ENCODE measurements around the gene GALNS. TPM values are rescaled to one million over a fixed set of nuclear protein-coding genes. Genes with fewer than 3 reads are reported as not detected.
"Not testable (repeated sequence)": the region's sequence is repeated elsewhere in the genome, so short reads cannot be mapped to it uniquely, and the experiment has no call there.

GALNS gene
- total RNA-seq, 2 donors from 2014 or later: 24.8 to 38.7 TPM

GRCh38 chr16:88826070-88826840 is 30.5 kb downstream of the GALNS start:
- no peak overlapping the region for H3K27ac ChIP-seq
- DNase-seq (ENCODE audit: low spot score) (no peak), ATAC-seq (ENCODE audit: insufficient number of reproducible peaks, low FRiP score, low read depth) (no peak)
- H3K4me3 ChIP-seq: no peak overlapping the region
- no peaks in the 10 kb centered on the region for H3K27me3 ChIP-seq (replicated peaks; ENCODE audit: insufficient read depth)
- H3K36me3 ChIP-seq: peaks cover 27% of the 10 kb centered on the region
- no peak for TF ChIP-seq CTCF (IDR thresholded peaks at IDR 0.05)
- H3K9me3 ChIP-seq: no peaks in the 10 kb centered on the region
- H3K4me1 ChIP-seq (ENCODE audit: control insufficient read depth in 1 of 2, low read depth in 2 of 2): no peaks in the 10 kb centered on the region

GRCh38 chr16:88825146-88825545 is 31.6 kb downstream of the GALNS start:
- H3K36me3 ChIP-seq: peaks cover 28% of the 10 kb centered on the region
- no peak for ATAC-seq (ENCODE audit: insufficient number of reproducible peaks, low FRiP score, low read depth)
- H3K9me3 ChIP-seq: no peaks in the 10 kb centered on the region
- H3K4me1 ChIP-seq (ENCODE audit: control insufficient read depth in 1 of 2, low read depth in 2 of 2): no peaks in the 10 kb centered on the region
- no peak overlapping the region for H3K4me3 ChIP-seq
- no peak for TF ChIP-seq CTCF (IDR thresholded peaks at IDR 0.05)
- DNase-seq (ENCODE audit: low spot score): no peak
- H3K27me3 ChIP-seq (replicated peaks; ENCODE audit: insufficient read depth): no peaks in the 10 kb centered on the region
- H3K27ac ChIP-seq: no peak overlapping the region

- Histone ChIP-seq H3K9me3 (no peaks in the 10 kb centered on the region), H3K4me1 (ENCODE audit: control insufficient read depth in 1 of 2, low read depth in 2 of 2) (no peaks in the 10 kb centered on the region), H3K4me3 (no peak overlapping the region), H3K27me3 (replicated peaks; ENCODE audit: insufficient read depth) (no peaks in the 10 kb centered on the region), H3K27ac (no peak overlapping the region), H3K36me3 (peaks cover 28% of the 10 kb centered on the region)
- DNase-seq (ENCODE audit: low spot score) (no peak), ATAC-seq (ENCODE audit: insufficient number of reproducible peaks, low FRiP score, low read depth) (no peak)
- TF ChIP-seq CTCF (IDR thresholded peaks at IDR 0.05): no peak
Observed at GRCh38 chr16:88824256-88825077, 32.3 kb downstream of the GALNS start.

- H3K4me3 ChIP-seq; H3K27me3 ChIP-seq (replicated peaks; ENCODE audit: insufficient read depth); H3K27ac ChIP-seq; ATAC-seq (ENCODE audit: insufficient number of reproducible peaks, low FRiP score, low read depth); H3K9me3 ChIP-seq; H3K4me1 ChIP-seq (ENCODE audit: control insufficient read depth in 1 of 2, low read depth in 2 of 2); DNase-seq (ENCODE audit: low spot score): not testable (repeated sequence)
- H3K36me3 ChIP-seq: peaks cover 28% of the 10 kb centered on the region
Observed at GRCh38 chr16:88823646-88824045, 33.1 kb downstream of the GALNS start.

- Histone ChIP-seq H3K4me1 (ENCODE audit: control insufficient read depth in 1 of 2, low read depth in 2 of 2) (no peaks in the 10 kb centered on the region), H3K9me3 (no peaks in the 10 kb centered on the region), H3K27me3 (replicated peaks; ENCODE audit: insufficient read depth) (no peaks in the 10 kb centered on the region), H3K4me3 (no peak overlapping the region), H3K36me3 (peaks cover 28% of the 10 kb centered on the region), H3K27ac (no peak overlapping the region)
- no peak for DNase-seq (ENCODE audit: low spot score)
- ATAC-seq (ENCODE audit: insufficient number of reproducible peaks, low FRiP score, low read depth): no peak
- TF ChIP-seq CTCF (IDR thresholded peaks at IDR 0.05): no peak
Observed at GRCh38 chr16:88822281-88823040, 34.3 kb downstream of the GALNS start.
